Endometrial microvascular endothelial cells (primary cell): ENCODE results near the gene PIP5K1B. TPM values are rescaled to one million over a fixed set of nuclear protein-coding genes. Genes with fewer than 3 reads are reported as not detected.

Source experiments
- in situ Hi-C: cut with HindIII; loops from 2 replicates; pipeline ENCODE4 v1.10.0; 2017; ENCODE audit warnings: low sequenced_read_pairs, low pct_unique_long_range_greater_than_20kb; ENCODE audit errors: inconsistent ontology term
- total RNA-seq: library from RNA; depleted of rRNA; stranded (reverse); fragments of >200 nt; gene quantifications from one replicate; pipeline ENCODE4 v1.2.3, GENCODE V29; 2015; ENCODE audit errors: inconsistent ontology term

Gene PIP5K1B
- total RNA-seq, 1 donor from 2014 or later, result not detected

- in situ Hi-C loops, result no loop called here
Observed at GRCh38 chr9:69054989-69055388, 349.9 kb downstream of the PIP5K1B start.

- in situ Hi-C loops, result no loop called here
Observed at GRCh38 chr9:69056191-69056815, 351.3 kb downstream of the PIP5K1B start.

GRCh38 chr9:69058101-69058500 is 353.1 kb downstream of the PIP5K1B start:
- in situ Hi-C loops, result no loop called here

Other genes with a start within 250 kb of the PIP5K1B start
- gene TMEM252, start 164.4 kb upstream of the PIP5K1B start, total RNA-seq, result not detected